ENCODE results near the gene LTA4H.

The LTA4H gene

DNA sequence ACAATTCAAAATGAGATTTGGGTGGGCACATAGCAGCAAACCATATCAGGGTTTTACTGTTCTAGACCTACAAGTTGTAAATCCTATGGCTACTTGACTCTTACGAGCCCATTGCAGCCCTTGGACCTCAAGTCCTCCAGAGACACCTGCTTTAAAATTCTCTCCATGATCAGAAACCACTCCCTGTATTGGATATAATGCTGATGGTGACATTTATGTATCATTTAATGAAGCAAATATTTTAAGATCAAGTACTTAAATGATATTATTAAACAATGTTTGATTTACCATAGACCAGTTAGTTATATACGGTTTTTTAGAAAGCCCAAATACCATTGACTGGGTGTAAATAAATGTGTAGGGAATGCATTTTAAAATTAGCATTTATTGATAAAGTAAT, 68.1 kb downstream of the LTA4H start:
- no peak overlapping the region for H2AFZ ChIP-seq (ENCODE audit: low read depth, low read length)
- H3K9me3 ChIP-seq (ENCODE audit: low read length), result peaks cover 3% of the 10 kb centered on the region
- H3K4me3 ChIP-seq (ENCODE audit: low read length), result no peak overlapping the region
- no peaks in the 10 kb centered on the region for H3K4me1 ChIP-seq (ENCODE audit: insufficient read depth, low read length)
- no peaks in the 10 kb centered on the region for H3K27me3 ChIP-seq (ENCODE audit: insufficient read depth, low read length)
- no peaks in the 10 kb centered on the region for H3K36me3 ChIP-seq (ENCODE audit: insufficient read depth, low read length)

DNA sequence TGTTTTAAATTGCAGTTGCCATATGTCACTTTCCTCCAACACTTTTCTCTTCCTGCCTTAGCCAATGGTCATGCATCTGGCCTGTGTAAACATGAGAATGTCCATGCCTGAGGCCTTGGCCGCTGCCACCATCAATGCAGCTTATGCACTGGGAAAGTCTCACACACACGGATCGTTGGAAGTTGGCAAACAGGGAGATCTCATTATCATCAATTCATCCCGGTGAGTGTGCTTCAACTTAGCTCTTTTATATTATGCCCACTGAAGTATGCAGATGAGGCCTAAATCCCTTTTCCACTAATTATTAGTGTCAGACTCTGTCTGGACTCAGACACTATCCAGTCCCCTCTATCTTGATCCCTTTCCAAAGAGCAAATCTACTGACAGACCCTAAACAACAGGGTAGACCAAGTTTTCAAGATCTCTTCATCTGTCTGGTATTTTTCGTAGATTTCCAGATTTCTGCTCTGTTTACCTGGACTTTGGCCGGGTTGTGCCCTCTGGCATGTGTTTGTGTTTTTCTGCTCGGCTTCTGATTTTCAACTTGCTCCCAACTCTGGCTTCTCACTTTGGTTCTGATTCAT, 69.0 kb downstream of the LTA4H start:
- H2AFZ ChIP-seq (ENCODE audit: low read depth, low read length), result no peak overlapping the region
- no peaks in the 10 kb centered on the region for H3K4me1 ChIP-seq (ENCODE audit: insufficient read depth, low read length)
- H3K4me3 ChIP-seq (ENCODE audit: low read length), result no peak overlapping the region
- no peaks in the 10 kb centered on the region for H3K27me3 ChIP-seq (ENCODE audit: insufficient read depth, low read length)
- H3K9me3 ChIP-seq (ENCODE audit: low read length), result peaks cover 3% of the 10 kb centered on the region
- H3K36me3 ChIP-seq (ENCODE audit: insufficient read depth, low read length), result no peaks in the 10 kb centered on the region

DNA sequence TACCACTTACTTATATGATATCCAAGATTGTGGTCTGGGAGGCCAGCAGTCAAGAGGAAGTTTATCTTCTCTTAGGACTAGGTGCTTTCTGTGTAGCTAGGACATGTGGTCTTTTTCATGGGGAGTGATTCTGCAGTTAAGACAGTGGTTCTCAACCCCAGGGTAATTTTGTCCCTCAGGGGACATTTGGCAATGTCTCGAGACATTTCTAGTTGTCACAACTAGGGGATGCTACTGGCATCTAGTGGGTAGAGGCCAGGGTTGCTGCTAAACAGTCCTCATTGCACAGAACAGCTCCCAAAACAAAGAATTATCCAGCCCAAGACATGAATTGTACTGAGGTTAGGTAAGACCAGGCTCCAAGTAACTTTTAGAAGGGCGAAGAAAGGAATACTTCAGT, 72.3 kb downstream of the LTA4H start:
- Histone ChIP-seq H3K27me3 (ENCODE audit: insufficient read depth, low read length) (no peaks in the 10 kb centered on the region), H3K36me3 (ENCODE audit: insufficient read depth, low read length) (no peaks in the 10 kb centered on the region), H3K4me1 (ENCODE audit: insufficient read depth, low read length) (no peaks in the 10 kb centered on the region), H2AFZ (ENCODE audit: low read depth, low read length) (no peak overlapping the region), H3K9me3 (ENCODE audit: low read length) (no peaks in the 10 kb centered on the region), H3K4me3 (ENCODE audit: low read length) (no peak overlapping the region)

DNA sequence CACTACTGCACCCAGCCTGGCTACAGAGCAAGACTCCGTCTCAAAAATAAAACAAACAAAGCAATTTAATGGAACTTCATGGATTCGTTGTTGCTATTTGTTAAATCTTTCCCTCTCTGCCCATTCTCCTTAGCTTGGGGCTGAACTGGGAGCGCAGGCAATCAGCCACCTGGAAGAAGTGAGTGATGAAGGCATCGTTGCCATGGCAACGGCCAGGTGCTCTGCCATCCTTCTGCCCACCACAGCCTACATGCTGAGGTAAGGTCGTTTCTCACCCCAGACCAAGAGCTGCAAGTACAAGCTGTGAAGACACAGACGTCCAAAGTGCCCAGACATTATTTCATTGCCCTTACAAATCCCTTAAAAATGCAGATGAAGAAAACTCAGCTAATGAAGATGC, 73.2 kb downstream of the LTA4H start:
- H3K4me1 ChIP-seq (ENCODE audit: insufficient read depth, low read length), result no peaks in the 10 kb centered on the region
- H3K27me3 ChIP-seq (ENCODE audit: insufficient read depth, low read length), result peaks cover 2% of the 10 kb centered on the region
- no peak overlapping the region for H3K4me3 ChIP-seq (ENCODE audit: low read length)
- no peaks in the 10 kb centered on the region for H3K9me3 ChIP-seq (ENCODE audit: low read length)
- H3K36me3 ChIP-seq (ENCODE audit: insufficient read depth, low read length), result no peaks in the 10 kb centered on the region
- no peak overlapping the region for H2AFZ ChIP-seq (ENCODE audit: low read depth, low read length)

DNA sequence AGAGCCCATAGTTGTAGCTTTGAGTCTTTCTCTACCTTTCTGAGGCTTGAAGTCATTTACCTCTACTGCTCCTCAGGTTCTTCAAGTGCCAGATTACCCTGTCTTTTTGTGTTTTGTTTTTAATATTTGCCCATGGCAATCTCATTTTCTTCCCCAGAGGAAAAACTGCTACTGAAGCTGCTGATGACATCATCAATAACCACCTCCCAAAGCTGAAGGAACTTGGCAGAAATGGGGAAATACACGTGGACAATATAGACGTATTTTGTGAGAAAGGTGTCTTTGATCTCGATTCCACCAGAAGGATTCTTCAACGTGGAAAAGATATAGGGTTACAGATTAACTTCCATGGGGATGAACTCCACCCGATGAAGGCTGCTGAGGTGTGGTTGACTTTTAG, 75.1 kb downstream of the LTA4H start:
- Histone ChIP-seq H3K4me1 (ENCODE audit: insufficient read depth, low read length) (no peaks in the 10 kb centered on the region), H3K27me3 (ENCODE audit: insufficient read depth, low read length) (peaks cover 12% of the 10 kb centered on the region), H3K4me3 (ENCODE audit: low read length) (no peak overlapping the region), H3K36me3 (ENCODE audit: insufficient read depth, low read length) (no peaks in the 10 kb centered on the region), H2AFZ (ENCODE audit: low read depth, low read length) (no peak overlapping the region), H3K9me3 (ENCODE audit: low read length) (no peaks in the 10 kb centered on the region)

DNA sequence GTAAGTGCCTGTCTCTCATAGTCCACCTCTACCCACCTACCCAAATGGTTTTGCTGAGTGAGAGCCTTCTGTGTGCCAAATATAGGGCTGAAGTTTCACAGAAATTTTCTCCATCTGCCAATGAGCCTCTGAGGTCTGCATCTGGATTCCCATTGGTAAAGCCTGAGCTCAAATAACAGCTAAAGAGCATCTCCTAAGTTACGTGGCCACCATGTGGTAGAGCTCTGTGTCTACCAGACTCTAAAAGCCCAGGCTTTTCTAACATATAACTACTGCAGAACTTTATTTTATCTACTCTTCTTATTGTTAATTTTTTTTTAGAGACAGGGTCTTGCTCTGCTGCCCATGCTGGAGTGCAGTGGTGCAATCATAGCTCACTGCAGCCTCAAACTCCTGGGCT, 76.3 kb downstream of the LTA4H start:
- Histone ChIP-seq H3K4me3 (ENCODE audit: low read length) (no peak overlapping the region), H3K4me1 (ENCODE audit: insufficient read depth, low read length) (no peaks in the 10 kb centered on the region), H3K36me3 (ENCODE audit: insufficient read depth, low read length) (no peaks in the 10 kb centered on the region), H3K9me3 (ENCODE audit: low read length) (no peaks in the 10 kb centered on the region), H2AFZ (ENCODE audit: low read depth, low read length) (no peak overlapping the region), H3K27me3 (ENCODE audit: insufficient read depth, low read length) (peaks cover 12% of the 10 kb centered on the region)

DNA sequence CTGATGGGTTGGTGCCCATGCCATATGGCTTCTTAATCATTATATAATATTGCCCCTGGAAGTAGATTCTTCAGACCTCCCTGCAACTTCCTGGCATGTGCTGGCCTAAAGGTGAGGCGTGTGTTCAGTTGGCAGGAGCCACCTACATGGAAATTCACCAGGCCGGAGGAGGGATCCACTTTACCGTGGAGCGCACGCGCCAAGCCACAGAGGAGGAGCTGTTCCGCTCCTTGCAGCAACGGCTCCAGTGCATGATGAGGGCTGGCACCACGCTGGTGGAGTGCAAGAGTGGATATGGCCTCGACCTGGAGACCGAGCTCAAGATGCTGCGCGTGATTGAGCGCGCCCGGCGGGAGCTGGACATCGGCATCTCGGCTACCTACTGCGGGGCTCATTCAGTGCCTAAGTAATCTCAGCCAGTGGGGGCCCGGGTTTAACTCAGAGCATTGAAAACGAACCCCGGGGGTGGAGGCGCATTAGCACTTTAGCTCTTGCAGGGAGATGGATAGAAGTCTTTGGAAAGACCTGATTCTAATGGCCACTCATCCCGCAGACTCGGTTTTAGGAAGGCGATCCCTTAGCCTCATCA, 78.7 kb downstream of the LTA4H start:
- Histone ChIP-seq H3K4me1 (ENCODE audit: insufficient read depth, low read length) (no peaks in the 10 kb centered on the region), H3K9me3 (ENCODE audit: low read length) (no peaks in the 10 kb centered on the region), H2AFZ (ENCODE audit: low read depth, low read length) (no peak overlapping the region), H3K4me3 (ENCODE audit: low read length) (no peak overlapping the region), H3K27me3 (ENCODE audit: insufficient read depth, low read length) (peaks cover 12% of the 10 kb centered on the region), H3K36me3 (ENCODE audit: insufficient read depth, low read length) (no peaks in the 10 kb centered on the region)

DNA sequence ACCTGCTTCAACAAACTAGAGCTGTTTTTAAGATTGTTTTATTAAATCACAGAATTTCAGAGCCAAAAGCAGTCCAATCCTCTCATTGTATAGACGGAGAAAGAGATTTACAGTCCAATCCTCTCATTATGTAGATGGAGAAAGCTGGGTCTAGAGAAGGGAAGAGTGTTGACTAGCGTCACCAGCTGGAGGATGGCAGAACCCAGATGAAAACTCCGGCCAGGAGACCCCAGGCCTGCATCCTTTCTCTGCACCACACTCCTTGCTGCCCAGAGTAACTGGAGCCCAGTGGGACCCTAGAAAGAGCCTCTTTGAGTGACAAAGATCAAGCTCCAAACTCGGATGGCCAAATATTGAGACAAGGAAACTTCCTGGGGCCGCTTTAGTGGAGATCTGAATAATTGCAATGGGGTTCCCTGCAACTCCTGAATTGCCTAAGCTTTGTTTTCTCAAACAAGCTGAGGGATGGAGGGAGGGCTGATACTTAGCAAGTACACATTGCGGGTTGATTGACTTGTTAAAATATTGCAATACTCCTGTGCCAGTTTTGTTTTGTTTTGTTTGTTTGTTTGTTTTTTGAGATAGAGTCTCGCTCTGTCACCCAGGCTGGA, 79.7 kb downstream of the LTA4H start:
- no peak overlapping the region for H3K4me3 ChIP-seq (ENCODE audit: low read length)
- H3K27me3 ChIP-seq (ENCODE audit: insufficient read depth, low read length), result peaks cover 12% of the 10 kb centered on the region
- no peaks in the 10 kb centered on the region for H3K36me3 ChIP-seq (ENCODE audit: insufficient read depth, low read length)
- no peaks in the 10 kb centered on the region for H3K4me1 ChIP-seq (ENCODE audit: insufficient read depth, low read length)
- H2AFZ ChIP-seq (ENCODE audit: low read depth, low read length), result no peak overlapping the region
- H3K9me3 ChIP-seq (ENCODE audit: low read length), result no peaks in the 10 kb centered on the region

DNA sequence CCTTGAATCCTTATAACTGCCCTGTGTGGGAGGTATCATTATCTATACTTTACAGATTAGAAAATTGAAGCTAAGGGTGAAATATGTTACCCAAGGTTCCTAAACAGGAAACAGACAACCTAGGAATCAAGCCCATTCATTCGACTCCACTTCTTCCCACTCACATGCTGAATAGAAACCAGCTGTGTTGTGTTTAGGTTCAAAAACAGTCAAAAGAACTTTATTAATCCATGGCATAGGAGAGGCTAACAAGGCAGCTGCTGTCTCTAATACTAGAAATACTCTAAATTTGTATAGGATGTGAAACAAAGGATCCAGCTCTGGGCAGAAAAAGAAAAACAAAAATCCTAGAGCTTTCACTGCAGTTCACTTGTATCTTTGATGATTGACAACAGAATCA, 82.4 kb downstream of the LTA4H start:
- no peaks in the 10 kb centered on the region for H3K9me3 ChIP-seq (ENCODE audit: low read length)
- H3K27me3 ChIP-seq (ENCODE audit: insufficient read depth, low read length), result peaks cover 15% of the 10 kb centered on the region
- H3K36me3 ChIP-seq (ENCODE audit: insufficient read depth, low read length), result no peaks in the 10 kb centered on the region
- H2AFZ ChIP-seq (ENCODE audit: low read depth, low read length), result no peak overlapping the region
- H3K4me3 ChIP-seq (ENCODE audit: low read length), result no peak overlapping the region
- H3K4me1 ChIP-seq (ENCODE audit: insufficient read depth, low read length), result no peaks in the 10 kb centered on the region

DNA sequence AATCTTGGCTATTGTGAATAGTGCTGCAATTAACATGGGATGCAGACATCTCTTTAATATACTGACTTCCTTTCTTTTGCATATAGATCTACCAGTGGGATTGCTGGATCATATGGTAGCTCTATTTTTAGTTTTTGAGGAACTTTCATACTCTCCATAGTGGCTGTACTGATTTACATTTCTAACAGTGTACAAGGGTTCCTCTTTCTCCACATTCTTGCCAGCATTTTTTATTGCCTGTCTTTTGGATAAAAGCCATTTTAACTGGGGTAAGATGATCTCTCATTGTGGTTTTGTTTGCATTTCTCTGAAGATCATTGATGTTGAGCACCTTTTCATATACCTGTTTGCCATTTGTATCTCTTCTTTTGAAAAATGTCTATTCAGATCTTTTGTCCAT, 83.9 kb downstream of the LTA4H start:
- Histone ChIP-seq H3K4me1 (ENCODE audit: insufficient read depth, low read length) (no peaks in the 10 kb centered on the region), H3K9me3 (ENCODE audit: low read length) (no peaks in the 10 kb centered on the region), H3K4me3 (ENCODE audit: low read length) (no peak overlapping the region), H3K36me3 (ENCODE audit: insufficient read depth, low read length) (no peaks in the 10 kb centered on the region), H3K27me3 (ENCODE audit: insufficient read depth, low read length) (peaks cover 5% of the 10 kb centered on the region), H2AFZ (ENCODE audit: low read depth, low read length) (no peak overlapping the region)
